ENCODE results near the gene TLR5. TPM values are rescaled to one million over a fixed set of nuclear protein-coding genes. Genes with fewer than 3 reads are reported as not detected.

The TLR5 gene
- polyA plus RNA-seq, 3 donors = 35.5 to 58.0 (median 45.7) TPM

- no peaks in the 10 kb centered on the region for H3K9me3 ChIP-seq (replicated peaks in 1 of 2; ENCODE audit: control insufficient read depth in 1 of 2, insufficient read depth in 1 of 2, low read length in 2 of 2)
- Mint-ChIP-seq H3K36me3 (no peaks in the 10 kb centered on the region), H3K4me1 (no peaks in the 10 kb centered on the region), H3K27me3 (ENCODE audit: low read depth in 3 of 3) (peaks cover 0 to 7% (median 5%) of the 10 kb centered on the region in 3 donors), H3K9me3 (peaks cover 0 to 3% (median 0%) of the 10 kb centered on the region in 7 donors), H3K27ac (no peak overlapping the region), H3K4me3 (no peak overlapping the region)
- no peaks in the 10 kb centered on the region for H3K79me2 ChIP-seq (ENCODE audit: insufficient read depth, low read length)
- no peak overlapping the region for H2AFZ ChIP-seq (ENCODE audit: insufficient read depth, low read depth, low read length, poor library complexity, severe bottlenecking)
- DNase-seq = no peak
- no peak overlapping the region for H3K4me2 ChIP-seq (replicated peaks; ENCODE audit: extremely low read depth, low read length, poor library complexity, severe bottlenecking)
- no peak overlapping the region for H3K4me3 ChIP-seq (replicated peaks in 1 of 3; ENCODE audit: low read depth in 2 of 3, low read length in 3 of 3)
- H3K9ac ChIP-seq (ENCODE audit: insufficient read depth, low read length, poor library complexity, severe bottlenecking) = no peak overlapping the region
- H3K4me1 ChIP-seq (ENCODE audit: control insufficient read depth in 1 of 2, insufficient read depth in 2 of 2, low read length in 2 of 2) = no peaks in the 10 kb centered on the region
- WGBS (ENCODE audit: insufficient coverage) = 98% methylated on average over 6 of the region's 10 CpGs
- intact Hi-C loops (cut with micrococcal nuclease) = loop anchor here in 1 of 2 donors (10.0 kb wide), 2 partner anchors 353 to 623 kb away; partner anchors contain the start of gene FAM177B
- H3K36me3 ChIP-seq (replicated peaks in 1 of 2; ENCODE audit: control insufficient read depth in 1 of 2, insufficient read depth in 2 of 2, low read length in 2 of 2) = no peaks in the 10 kb centered on the region
- no peaks in the 10 kb centered on the region for H3K27me3 ChIP-seq (ENCODE audit: control insufficient read depth in 2 of 2, insufficient read depth in 2 of 2, low read length in 2 of 2)
- no peaks in the 10 kb centered on the region for H4K20me1 ChIP-seq (ENCODE audit: insufficient read depth, low read length)
- TF ChIP-seq CTCF (IDR thresholded peaks at IDR 0.05) = no peak
- no peak overlapping the region for H3K27ac ChIP-seq (ENCODE audit: low read depth in 1 of 2, low read length in 2 of 2)
Measured at GRCh38 chr1:223087291-223088255, 55.5 kb downstream of the TLR5 start.

- Mint-ChIP-seq H3K36me3 (no peaks in the 10 kb centered on the region), H3K4me1 (peaks cover 3% of the 10 kb centered on the region), H3K4me3 (no peak overlapping the region), H3K9me3 (peaks cover 0 to 3% (median 0%) of the 10 kb centered on the region in 7 donors), H3K27ac (no peak overlapping the region), H3K27me3 (ENCODE audit: low read depth in 3 of 3) (peaks cover 3 to 10% (median 6%) of the 10 kb centered on the region in 3 donors)
- no peak for TF ChIP-seq CTCF (IDR thresholded peaks at IDR 0.05)
- H3K4me1 ChIP-seq (ENCODE audit: control insufficient read depth in 1 of 2, insufficient read depth in 2 of 2, low read length in 2 of 2) = peaks cover 3 to 6% of the 10 kb centered on the region in 2 donors
- no peaks in the 10 kb centered on the region for H3K27me3 ChIP-seq (ENCODE audit: control insufficient read depth in 2 of 2, insufficient read depth in 2 of 2, low read length in 2 of 2)
- DNase-seq = no peak
- no peak overlapping the region for H3K4me2 ChIP-seq (replicated peaks; ENCODE audit: extremely low read depth, low read length, poor library complexity, severe bottlenecking)
- H4K20me1 ChIP-seq (ENCODE audit: insufficient read depth, low read length) = no peaks in the 10 kb centered on the region
- H3K9ac ChIP-seq (ENCODE audit: insufficient read depth, low read length, poor library complexity, severe bottlenecking) = no peak overlapping the region
- H3K4me3 ChIP-seq (replicated peaks in 1 of 3; ENCODE audit: low read depth in 2 of 3, low read length in 3 of 3) = no peak overlapping the region
- no peaks in the 10 kb centered on the region for H3K79me2 ChIP-seq (ENCODE audit: insufficient read depth, low read length)
- WGBS (ENCODE audit: insufficient coverage) = 100% methylated on average over 8 of the region's 8 CpGs
- intact Hi-C loops (cut with micrococcal nuclease) = loop anchor here in 1 of 2 donors (10.0 kb wide), 2 partner anchors 350 to 620 kb away; partner anchors contain the start of gene FAM177B
- no peak overlapping the region for H2AFZ ChIP-seq (ENCODE audit: insufficient read depth, low read depth, low read length, poor library complexity, severe bottlenecking)
- no peak overlapping the region for H3K27ac ChIP-seq (ENCODE audit: low read depth in 1 of 2, low read length in 2 of 2)
- no peaks in the 10 kb centered on the region for H3K36me3 ChIP-seq (replicated peaks in 1 of 2; ENCODE audit: control insufficient read depth in 1 of 2, insufficient read depth in 2 of 2, low read length in 2 of 2)
- H3K9me3 ChIP-seq (replicated peaks in 1 of 2; ENCODE audit: control insufficient read depth in 1 of 2, insufficient read depth in 1 of 2, low read length in 2 of 2) = no peaks in the 10 kb centered on the region
Measured at GRCh38 chr1:223084464-223084866, 58.6 kb downstream of the TLR5 start.

Data from CD14-positive monocyte (primary cell).